Fibroblast of lung (primary cell): ENCODE measurements around the gene RCAN1. TPM values are rescaled to one million over a fixed set of nuclear protein-coding genes. Genes with fewer than 3 reads are reported as not detected.

Source experiments
- DNase-seq, 2 donors: peaks; one replicate each; pipeline versions ENCODE4 v3.0.0 to v3.0.0-alpha.2; 2010; ENCODE audit warnings: low read depth in 2 of 2
- H2AFZ ChIP-seq: 2 replicates; pipeline ENCODE4 v1.5.1; 2012; ENCODE audit warnings: low read length, control low read depth, inconsistent platforms
- H3K27ac ChIP-seq: 2 replicates; pipeline ENCODE4 v1.5.1; 2011; ENCODE audit warnings: low read length, control low read depth; ENCODE audit not compliant: insufficient read depth
- H3K27me3 ChIP-seq: 2 replicates; pipeline ENCODE4 v1.5.1; 2011; ENCODE audit warnings: mild to moderate bottlenecking, low read length; ENCODE audit not compliant: control insufficient read depth, insufficient read depth
- H3K36me3 ChIP-seq: 2 replicates; pipeline ENCODE4 v1.5.1; 2011; ENCODE audit warnings: low read length; ENCODE audit not compliant: control insufficient read depth, insufficient read depth
- H3K4me1 ChIP-seq: 2 replicates; pipeline ENCODE4 v1.5.1; 2011; ENCODE audit warnings: low read length; ENCODE audit not compliant: control insufficient read depth, insufficient read depth; ENCODE audit errors: extremely low read depth
- H3K4me2 ChIP-seq: 2 replicates; pipeline ENCODE4 v1.5.1; 2011; ENCODE audit warnings: low read length, control low read depth; ENCODE audit not compliant: insufficient read depth; ENCODE audit errors: extremely low read depth
- H3K4me3 ChIP-seq, 4 experiments: fragments of 200-600 bp in 1 of 4; sonication (generic) in 1 of 4; replicated peaks in 1 of 4; 2 replicates each; pipeline ENCODE4 v1.5.1; 2011 to 2016; ENCODE audit warnings: low read length in 4 of 4, low read depth in 3 of 4, mild to moderate bottlenecking in 3 of 4, control low read depth in 2 of 4, inconsistent platforms in 1 of 4, mixed read lengths in 1 of 4; ENCODE audit not compliant: insufficient read depth in 1 of 4; ENCODE audit errors: control extremely low read depth in 1 of 4
- H3K79me2 ChIP-seq: 2 replicates; pipeline ENCODE4 v1.5.1; 2012; ENCODE audit warnings: mild to moderate bottlenecking, low read length, inconsistent platforms; ENCODE audit not compliant: control insufficient read depth, insufficient read depth
- H3K9ac ChIP-seq: 2 replicates; pipeline ENCODE4 v1.5.1; 2011; ENCODE audit warnings: mild to moderate bottlenecking, low read length, control low read depth; ENCODE audit not compliant: insufficient read depth
- H3K9me3 ChIP-seq: 2 replicates; pipeline ENCODE4 v1.5.1; 2012; ENCODE audit warnings: low read depth, low read length; ENCODE audit not compliant: control insufficient read depth, insufficient read depth
- H4K20me1 ChIP-seq: 2 replicates; pipeline ENCODE4 v1.5.1; 2011; ENCODE audit warnings: low read length; ENCODE audit not compliant: control insufficient read depth, insufficient read depth; ENCODE audit errors: extremely low read depth
- CTCF ChIP-seq, 2 donors: IDR thresholded peaks in 1 of 2; conservative IDR thresholded peaks in 1 of 2; 1 replicate in 1 of 2; 2 replicates in 1 of 2; pipeline ENCODE4 v1.5.1; 2011 to 2012; ENCODE audit warnings: low read length in 2 of 2, control low read depth in 1 of 2, inconsistent platforms in 1 of 2, low read depth in 1 of 2, mild to moderate bottlenecking in 1 of 2
- EZH2 ChIP-seq: IDR thresholded peaks from 2 replicates; pipeline ENCODE4 v1.5.1; 2012; ENCODE audit warnings: low read length, control low read depth, mild to moderate bottlenecking; ENCODE audit errors: missing control alignments
- polyA plus RNA-seq, 2 donors: library from polyadenylated mRNA; depleted of rRNA in 1 of 2; stranded (reverse) in 1 of 2; unstranded in 1 of 2; fragments of >200 nt; gene quantifications; 2 replicates each; pipeline ENCODE4 v1.2.1, GENCODE V29; 2011 to 2012; ENCODE audit warnings: missing spikeins in 1 of 2
- total RNA-seq: library from RNA; depleted of rRNA; stranded (reverse); fragments of >200 nt; gene quantifications from 2 replicates; pipeline ENCODE4 v1.2.1, GENCODE V29; 2014

Gene RCAN1
- total and polyA plus RNA-seq, 2 donors (not counting 1 experiment from before 2014, with no cell fraction given) = 94.8 to 259 TPM

DNA sequence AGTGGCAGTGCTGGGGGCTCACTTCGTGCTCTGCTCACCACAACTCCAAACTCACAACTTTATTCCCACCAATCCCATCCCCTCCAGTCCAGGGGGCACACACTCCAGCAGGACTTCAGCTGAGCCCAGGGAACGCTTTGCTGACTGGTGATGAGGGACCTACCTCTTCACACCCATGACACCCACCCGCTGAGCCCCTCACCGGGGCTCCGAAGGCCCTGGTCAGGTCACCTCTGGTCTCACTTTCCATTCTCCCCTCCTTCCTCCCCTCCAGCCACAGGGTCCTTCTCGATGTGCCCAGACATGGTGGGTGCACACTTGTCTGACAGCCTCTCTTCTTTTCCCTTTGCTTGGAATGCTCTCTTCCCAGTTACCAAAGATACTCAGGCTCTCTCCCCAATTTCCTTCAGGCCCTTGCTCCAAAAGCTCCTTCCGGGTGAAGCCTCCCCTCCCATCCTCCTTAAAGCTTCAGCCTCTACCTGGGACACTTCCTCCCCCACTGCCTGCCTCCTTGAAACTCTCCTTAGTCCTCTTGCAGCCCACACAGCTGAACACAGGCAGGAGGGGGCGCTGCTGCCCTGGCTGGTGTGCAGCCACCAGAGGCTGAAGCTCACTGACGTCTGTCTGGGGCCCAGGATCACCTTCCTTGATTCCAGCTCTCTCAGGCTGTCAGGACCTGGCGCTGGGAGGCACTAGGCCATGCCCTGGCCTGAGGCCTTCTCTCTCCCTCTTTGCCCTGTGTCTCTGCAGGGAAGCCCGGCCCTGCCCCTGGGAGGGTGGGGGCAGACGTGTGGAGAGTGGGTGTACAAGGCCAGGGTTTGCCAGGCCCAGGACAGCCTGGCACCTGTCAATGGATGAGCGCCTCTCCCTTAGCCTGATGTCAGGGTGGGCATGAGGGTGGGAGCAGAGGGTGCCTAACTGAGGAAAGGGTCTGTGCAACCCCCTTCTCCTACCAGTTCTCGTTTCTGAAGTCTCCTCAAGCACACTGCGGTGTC is 104.5 kb downstream of the RCAN1 start:
- TF ChIP-seq CTCF (conservative IDR thresholded peaks at IDR 0.05 in 1 of 2, IDR thresholded peaks at IDR 0.05 in 1 of 2; ENCODE audit: low read depth in 1 of 2, low read length in 2 of 2) (peak; percentile 72 to 77), EZH2 (no peak)
- Histone ChIP-seq H4K20me1 (no peaks in the 10 kb centered on the region), H3K36me3 (no peaks in the 10 kb centered on the region), H3K9ac (no peak overlapping the region), H3K79me2 (no peaks in the 10 kb centered on the region), H3K27ac (no peak overlapping the region), H2AFZ (no peak overlapping the region), H3K9me3 (no peaks in the 10 kb centered on the region), H3K4me2 (no peak overlapping the region), H3K4me1 (no peaks in the 10 kb centered on the region), H3K27me3 (no peaks in the 10 kb centered on the region), H3K4me3 (no peak overlapping the region)
- DNase-seq = peak; percentile 45 to 70

DNA sequence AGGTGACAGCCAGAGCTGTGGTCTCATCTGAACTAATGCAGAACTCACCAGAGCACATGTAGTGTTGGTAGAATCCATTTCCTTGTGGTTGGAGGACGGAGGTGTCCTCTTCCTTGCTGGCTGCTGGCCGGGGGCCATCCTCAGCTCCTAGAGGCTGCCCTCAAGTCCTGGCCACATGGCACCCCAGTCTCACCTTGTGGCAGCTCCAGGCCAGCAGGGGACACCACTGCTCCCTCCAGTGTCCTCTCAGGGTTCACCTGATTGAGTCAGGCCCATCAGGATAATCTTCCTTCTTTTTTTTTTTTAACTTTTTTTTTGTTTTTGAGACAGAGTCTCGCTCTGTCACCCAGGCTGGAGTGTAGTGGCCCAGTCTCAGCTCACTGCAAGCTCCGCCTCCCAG is 105.8 kb downstream of the RCAN1 start:
- no peak overlapping the region for H3K4me2 ChIP-seq
- H3K4me1 ChIP-seq = no peaks in the 10 kb centered on the region
- H3K27me3 ChIP-seq = no peaks in the 10 kb centered on the region
- no peak overlapping the region for H3K4me3 ChIP-seq
- DNase-seq = no peak
- H3K9ac ChIP-seq = no peak overlapping the region
- H2AFZ ChIP-seq = no peak overlapping the region
- H3K79me2 ChIP-seq = no peaks in the 10 kb centered on the region
- H3K36me3 ChIP-seq = no peaks in the 10 kb centered on the region
- no peak overlapping the region for H3K27ac ChIP-seq
- no peak for TF ChIP-seq EZH2
- TF ChIP-seq CTCF (conservative IDR thresholded peaks at IDR 0.05 in 1 of 2, IDR thresholded peaks at IDR 0.05 in 1 of 2; ENCODE audit: low read depth in 1 of 2, low read length in 2 of 2) = peak in 1 of 2 donors; percentile 12
- no peaks in the 10 kb centered on the region for H3K9me3 ChIP-seq
- no peaks in the 10 kb centered on the region for H4K20me1 ChIP-seq

- peaks cover 3% of the 10 kb centered on the region for H3K27me3 ChIP-seq
- H3K4me3 ChIP-seq = no peak overlapping the region
- TF ChIP-seq EZH2 (no peak), CTCF (conservative IDR thresholded peaks at IDR 0.05 in 1 of 2, IDR thresholded peaks at IDR 0.05 in 1 of 2; ENCODE audit: low read depth in 1 of 2, low read length in 2 of 2) (no peak)
- no peaks in the 10 kb centered on the region for H4K20me1 ChIP-seq
- no peaks in the 10 kb centered on the region for H3K4me1 ChIP-seq
- DNase-seq = peak in 1 of 2 donors; percentile 46
- no peaks in the 10 kb centered on the region for H3K36me3 ChIP-seq
- no peaks in the 10 kb centered on the region for H3K9me3 ChIP-seq
- H3K4me2 ChIP-seq = no peak overlapping the region
- no peak overlapping the region for H2AFZ ChIP-seq
- H3K79me2 ChIP-seq = no peaks in the 10 kb centered on the region
- no peak overlapping the region for H3K9ac ChIP-seq
- no peak overlapping the region for H3K27ac ChIP-seq
Observed at GRCh38 chr21:34504595-34504994, 110.3 kb downstream of the RCAN1 start.
